Measurements from ENCODE around the gene FADS6. TPM values are rescaled to one million over a fixed set of nuclear protein-coding genes. Genes with fewer than 3 reads are reported as not detected.

The FADS6 gene
- total and polyA plus RNA-seq, 2 of the 13 experiments (the other 11 are each of a cell fraction or from before 2014, with no cell fraction given): 0.11 TPM

- no TSS peak for BruUV-seq (replicated peaks)
- FAIRE-seq: no peak
- WGBS (ENCODE audit: low lambda C conversion rate): 19% methylated on average over 10 of the region's 19 CpGs
- Histone ChIP-seq H4K20me1 (ENCODE audit: insufficient read depth, low read length) (no peaks in the 10 kb centered on the region), H3K36me3 (replicated peaks in 1 of 2; ENCODE audit: control insufficient read depth in 1 of 2, insufficient read depth in 2 of 2, low read length in 2 of 2) (no peaks in the 10 kb centered on the region), H3K27ac (ENCODE audit: extremely low read length, insufficient read depth, low read length) (no peak overlapping the region), H3K9me3 (ENCODE audit: low read length) (no peaks in the 10 kb centered on the region), H3K9ac (ENCODE audit: insufficient read depth, low read depth, low read length) (no peak overlapping the region), H3K4me3 (replicated peaks in 1 of 3; ENCODE audit: insufficient read depth in 1 of 3, low read depth in 2 of 3, low read length in 3 of 3) (peak overlapping the region in 1 of 3 experiments; percentile 11; a peak in 1 of 6 replicates), H3K4me1 (ENCODE audit: insufficient read depth, low read length) (peaks cover 51% of the 10 kb centered on the region), H3K4me2 (ENCODE audit: low read depth, low read length) (peak overlapping the region; percentile 31), H2AFZ (ENCODE audit: low read length) (no peak overlapping the region), H3K27me3 (ENCODE audit: control insufficient read depth in 1 of 2, insufficient read depth in 2 of 2, low read length in 2 of 2) (peaks cover 7 to 46% of the 10 kb centered on the region in 2 experiments; a peak in 4 of 5 replicates), H3K79me2 (ENCODE audit: insufficient read depth, low read length) (no peaks in the 10 kb centered on the region)
- ChIA-PET CTCF (ENCODE audit: low intra/inter-chr PET ratio, low total read pairs) (no interaction called here), POLR2A (interaction anchor here (0.7 to 2.0 kb wide), 3 partner anchors 16 to 141 kb away, joined by 3 to 8 read pairs (median 6); partner anchors contain the start of gene RAB37)
- ATAC-seq: no peak; the same call in 2 of the 3 replicates
- DNase-seq (ENCODE audit: low spot score): peak; percentile 62
- intact Hi-C loops (cut with micrococcal nuclease; ENCODE audit: unreplicated experiment): no loop called here
- in situ Hi-C loops (cut with HindIII; ENCODE audit: extremely low pct_ligation_motif_present, low pct_unique_long_range_greater_than_20kb): no loop called here
- TF ChIP-seq CBX1 (IDR thresholded peaks at IDR 0.05; ENCODE audit: low read depth) (no peak), ZNF17 (CRISPR knock-in tag; IDR thresholded peaks at IDR 0.05) (peak; percentile 73; the same call in 1 of the 2 replicates), SYNCRIP (IDR thresholded peaks at IDR 0.05; ENCODE audit: insufficient read depth, low read depth, low read length) (no peak), HES4 (CRISPR knock-in tag; IDR thresholded peaks at IDR 0.05; ENCODE audit: borderline replicate concordance) (0 out of 2 replicates have a peak, but pooled peaks have one; percentile 35), MTA3 (CRISPR knock-in tag; IDR thresholded peaks at IDR 0.05) (no peak), ARID3A (IDR thresholded peaks at IDR 0.05; ENCODE audit: low read depth, low read length) (no peak), HNRNPL (IDR thresholded peaks at IDR 0.05; ENCODE audit: low read depth, low read length) (no peak), ZNF34 (CRISPR knock-in tag; IDR thresholded peaks at IDR 0.05; ENCODE audit: borderline replicate concordance) (no peak), ZNF10 (CRISPR knock-in tag; IDR thresholded peaks at IDR 0.05; ENCODE audit: borderline replicate concordance, low read depth) (no peak), ZNF768 (CRISPR knock-in tag; IDR thresholded peaks at IDR 0.05) (peak; percentile 10; the same call in 1 of the 2 replicates), SKIL (CRISPR knock-in tag; IDR thresholded peaks at IDR 0.05; ENCODE audit: borderline replicate concordance) (no peak), ZNF687 (CRISPR knock-in tag; IDR thresholded peaks at IDR 0.05) (peak; percentile 41), ZNF784 (CRISPR knock-in tag; IDR thresholded peaks at IDR 0.05; ENCODE audit: borderline replicate concordance) (0 out of 2 replicates have a peak, but pooled peaks have one; percentile 2)
These were observed 15.6 kb downstream of the FADS6 start for GRCh38 chr17:74877592-74878548.
